UCSD-AML1 (cell line): ENCODE data around the gene DOK5.

Experiments
- DNase-seq: peaks from one replicate; lab custom pipeline; 2025; ENCODE audit not compliant: unreplicated experiment; lab: John Stamatoyannopoulos, UW

Gene DOK5

DNA sequence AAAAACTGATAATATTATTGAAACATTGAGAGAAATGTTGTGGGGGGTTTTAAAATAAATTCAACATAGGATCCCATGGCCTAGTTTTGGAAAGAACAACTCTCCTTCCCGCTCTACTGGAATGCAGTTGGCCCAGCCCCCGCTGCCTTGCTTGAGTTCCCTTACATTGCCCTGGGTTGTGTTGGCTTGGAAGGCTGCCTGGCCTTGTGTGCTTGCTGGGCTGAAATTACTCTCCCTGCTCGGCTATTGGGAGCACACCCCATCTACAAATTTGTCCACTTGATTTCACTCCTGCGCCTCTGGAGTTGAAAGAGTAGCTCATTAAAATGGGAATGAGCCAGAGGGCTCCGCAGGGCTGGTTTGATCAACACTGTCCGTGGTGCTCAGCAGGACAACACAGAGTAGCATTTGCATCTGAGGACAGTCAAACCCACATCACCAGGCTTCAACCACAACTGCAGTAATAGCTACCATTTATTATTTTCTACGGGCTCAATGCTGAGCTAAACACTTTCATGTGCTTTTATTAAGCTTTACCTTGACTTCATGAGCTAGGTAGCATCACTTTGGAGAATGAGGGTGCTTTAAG lies 35.2 kb downstream of the DOK5 start:
- no peak for DNase-seq

DNA sequence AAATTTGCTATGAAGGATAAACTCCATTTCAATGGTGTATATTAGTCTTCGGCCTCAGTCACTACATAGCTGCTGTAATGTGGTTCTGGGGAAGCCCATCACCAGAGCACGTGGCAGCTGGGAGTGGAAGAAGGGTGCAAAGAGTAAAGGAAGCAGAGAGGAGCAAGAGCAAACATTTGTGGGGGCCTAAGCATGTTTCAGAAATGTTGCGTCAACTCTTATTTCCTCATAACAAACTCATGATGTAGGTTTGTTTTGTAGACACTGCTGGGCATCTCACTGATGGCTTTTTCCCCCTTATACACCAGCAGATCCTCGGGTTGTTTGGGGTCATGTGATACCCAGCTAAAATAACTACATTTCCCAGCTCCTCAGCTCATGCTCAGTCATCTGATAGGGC lies 37.3 kb downstream of the DOK5 start:
- DNase-seq = no peak

DNA sequence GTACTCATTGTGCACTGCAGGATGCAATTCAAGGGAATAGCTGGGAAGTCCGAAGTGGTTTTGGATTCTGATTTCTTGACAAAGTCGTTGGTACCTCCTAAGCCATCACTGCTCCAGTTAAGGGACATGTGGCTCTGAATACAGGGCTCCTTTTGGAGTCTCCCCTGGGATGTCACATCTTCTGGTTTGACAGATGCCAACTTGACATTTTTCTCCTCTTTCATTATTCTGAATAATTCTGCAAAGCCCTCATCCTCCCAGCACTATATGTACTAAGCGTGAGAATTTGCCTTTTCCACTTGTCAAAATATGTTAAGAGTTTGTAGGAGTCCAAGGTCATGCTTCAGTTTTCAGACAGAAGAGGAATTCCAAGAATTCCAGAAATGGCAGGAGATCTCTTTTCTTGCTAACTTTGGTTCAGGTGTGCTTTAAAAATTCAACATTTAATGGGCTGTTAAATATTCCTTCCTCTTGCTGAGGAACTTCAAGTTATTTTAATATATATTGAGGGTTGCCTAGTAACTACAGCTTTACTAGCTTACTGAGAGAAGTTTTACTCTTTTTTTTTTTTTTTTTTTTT lies 38.7 kb downstream of the DOK5 start:
- no peak for DNase-seq

DNA sequence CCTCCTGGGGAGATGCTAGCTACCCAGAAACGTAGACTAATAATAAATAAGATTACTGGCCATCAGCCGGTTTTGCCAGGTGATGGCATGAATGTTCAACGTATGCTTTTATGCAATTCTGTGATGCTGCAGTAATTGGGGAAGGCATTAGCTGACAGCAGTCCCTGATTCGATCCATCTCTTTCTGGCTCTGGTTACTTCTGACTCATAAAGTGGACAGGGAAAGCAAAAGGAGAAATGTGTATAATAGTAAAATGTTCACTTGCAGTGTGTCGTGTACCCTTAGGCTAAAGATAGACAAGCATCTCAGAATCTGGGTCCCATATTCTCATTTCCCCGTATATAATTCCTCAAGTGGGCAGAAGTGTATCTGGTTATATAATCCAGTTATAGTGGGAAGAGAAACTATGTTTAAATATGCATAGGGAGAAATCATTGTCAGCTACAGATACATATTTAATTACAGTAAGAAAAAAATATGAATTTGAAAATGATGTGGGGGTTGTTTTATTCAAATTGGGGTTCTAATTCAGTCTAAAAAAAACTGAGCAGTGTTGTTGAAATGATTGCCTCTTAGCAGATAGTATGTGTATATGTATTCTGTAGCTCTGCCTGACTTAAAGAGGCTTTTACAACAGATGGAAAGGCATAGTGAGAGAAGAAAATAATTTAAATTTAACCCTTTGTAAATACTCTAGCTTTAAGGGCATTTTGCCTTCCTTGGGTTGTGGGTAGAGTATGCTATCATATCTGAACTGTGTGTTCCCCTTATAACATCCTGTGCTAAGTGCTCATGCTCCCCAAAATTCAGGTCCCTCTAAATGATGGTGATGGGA lies 40.6 kb downstream of the DOK5 start:
- DNase-seq = no peak

DNA sequence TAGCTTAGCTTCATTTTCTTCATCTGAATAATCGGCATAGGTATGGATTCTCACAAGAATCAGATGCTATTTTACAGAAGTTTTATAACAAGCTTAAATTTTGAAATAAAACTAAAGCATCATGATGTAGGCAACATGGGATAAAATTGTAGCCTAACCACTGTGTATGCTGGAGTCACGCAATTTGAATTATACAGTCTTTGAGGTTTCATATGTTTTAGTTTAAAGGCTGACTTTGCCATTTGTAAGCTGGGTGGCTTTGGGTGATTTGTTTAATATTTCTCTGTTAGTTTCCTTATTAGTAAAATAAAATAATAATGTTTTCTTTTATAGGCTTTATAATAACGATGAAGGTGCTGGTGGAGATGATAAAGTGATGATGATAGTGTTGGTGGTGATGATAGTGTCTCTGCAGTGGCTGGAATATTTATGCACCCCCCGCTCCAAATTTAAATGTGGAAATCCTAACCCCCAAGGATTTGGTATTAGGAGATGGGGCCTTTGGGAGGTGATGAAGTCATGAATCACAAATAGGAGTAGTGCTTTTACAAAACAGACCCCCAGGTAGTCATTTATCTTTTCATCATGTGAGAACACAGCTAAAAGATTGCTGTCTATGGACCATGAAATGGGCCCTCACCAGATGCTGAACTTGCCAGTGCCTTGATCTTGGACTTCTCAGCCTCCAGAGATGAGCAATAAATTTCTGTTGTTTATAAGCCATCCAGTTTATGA lies 42.0 kb downstream of the DOK5 start:
- no peak for DNase-seq

DNA sequence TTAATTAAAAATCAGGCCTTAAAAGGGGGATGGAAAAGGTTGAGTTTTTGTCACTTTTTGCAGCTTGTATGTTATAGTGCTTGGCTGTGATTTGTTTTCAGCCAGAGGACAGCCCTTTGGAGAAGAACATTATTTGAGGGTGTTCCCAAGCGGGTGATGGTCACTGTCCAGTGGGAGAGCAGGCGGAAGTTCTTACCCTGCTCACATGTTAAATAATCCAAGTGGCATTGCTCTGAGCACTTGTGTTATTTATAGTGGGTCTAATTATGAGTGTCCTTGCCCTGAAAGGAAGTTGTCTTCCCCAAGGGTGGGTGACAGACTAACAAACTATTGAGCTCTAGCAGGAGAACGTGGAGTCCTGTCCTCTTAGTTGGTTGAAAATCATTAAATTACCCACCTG lies 49.5 kb downstream of the DOK5 start:
- DNase-seq = no peak

DNA sequence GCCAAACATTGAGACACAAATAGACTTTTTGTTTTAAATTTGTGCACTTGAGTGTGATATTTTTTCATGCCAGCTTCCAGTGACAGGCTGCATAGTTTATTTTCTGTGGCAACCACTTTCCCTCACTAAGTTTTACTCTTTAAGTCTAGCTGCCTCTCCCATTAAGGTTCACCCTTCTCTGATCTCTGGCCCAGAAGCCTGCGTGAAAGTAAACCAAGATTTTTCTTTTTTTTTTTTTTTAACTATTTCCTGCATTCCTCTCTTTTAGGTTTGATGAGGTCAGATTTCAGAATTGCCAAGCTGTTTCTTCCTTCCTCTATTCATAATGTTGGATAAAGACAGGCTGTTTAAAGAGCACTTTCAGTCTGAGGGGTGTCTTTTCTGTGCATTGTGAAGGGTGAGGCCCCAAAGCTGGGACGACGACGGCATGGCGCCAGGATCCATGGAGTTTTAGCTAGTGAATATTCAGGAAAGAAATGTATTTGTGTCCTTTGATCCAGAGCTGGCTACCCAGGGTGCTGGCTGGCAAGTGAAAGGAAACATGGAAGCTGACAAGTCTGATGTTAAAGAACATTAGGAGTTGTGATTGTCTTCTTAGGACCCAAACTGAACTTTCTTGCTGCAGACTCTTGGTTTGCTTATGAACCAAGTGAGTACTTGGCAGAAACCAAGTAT lies 50.7 kb downstream of the DOK5 start:
- DNase-seq = no peak

DNA sequence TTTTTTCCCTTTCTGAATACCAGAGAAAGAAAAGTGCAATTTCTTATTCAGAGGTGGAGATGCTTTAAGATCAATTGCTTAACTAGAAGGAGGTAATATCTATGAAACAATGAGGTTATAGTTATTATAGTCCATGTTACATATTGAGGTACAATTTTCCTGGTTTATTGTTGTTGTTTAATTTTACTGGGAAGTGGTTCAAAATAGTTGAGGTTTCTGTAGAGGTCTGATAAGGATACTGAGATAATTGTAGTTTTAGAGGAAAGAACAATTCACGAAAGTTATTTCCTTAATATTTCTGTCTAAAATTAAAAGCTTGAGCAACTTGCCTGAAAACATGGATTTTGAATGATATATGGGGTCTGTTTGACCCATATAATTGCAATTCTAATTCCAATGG lies 51.4 kb downstream of the DOK5 start:
- no peak for DNase-seq

DNA sequence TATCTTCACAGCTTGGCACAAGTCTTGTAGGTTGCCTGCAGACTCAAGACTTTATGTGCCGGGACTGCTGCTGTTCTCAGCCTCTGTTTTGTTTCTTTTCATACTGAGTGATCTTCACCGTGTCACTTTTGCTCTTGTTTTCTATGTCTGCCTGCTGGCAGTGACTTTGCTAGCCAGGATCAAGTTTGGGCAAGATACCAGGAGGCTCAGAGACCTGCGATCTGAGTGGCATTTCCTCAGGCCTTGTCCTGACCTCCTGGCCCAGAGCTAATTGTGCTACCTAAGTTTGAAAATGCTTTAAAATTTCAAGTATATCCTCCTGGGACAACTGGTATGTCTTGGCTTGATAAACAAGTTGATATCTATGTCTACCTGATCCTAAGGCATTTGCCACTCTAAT lies 57.2 kb downstream of the DOK5 start:
- DNase-seq = no peak

DNA sequence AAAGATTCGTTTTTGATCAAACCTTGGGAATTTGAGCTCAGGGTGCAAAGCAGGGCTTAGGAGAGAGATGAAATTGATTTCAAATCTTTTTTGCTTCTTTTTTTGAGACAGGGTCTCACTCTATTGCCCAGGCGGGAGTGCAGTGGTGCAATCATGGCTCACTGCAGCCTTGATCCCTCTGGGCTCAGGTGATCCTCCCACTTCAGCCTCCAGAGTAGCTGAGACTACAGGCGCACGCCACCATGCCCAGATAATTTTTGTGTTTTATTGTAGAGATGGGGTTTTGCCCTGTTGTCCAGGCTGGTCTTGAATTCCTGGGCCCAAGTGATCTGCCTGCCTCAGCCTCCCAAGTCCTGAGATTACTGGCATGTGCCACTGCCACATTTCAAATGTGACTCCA lies 58.7 kb downstream of the DOK5 start:
- DNase-seq = no peak

DNA sequence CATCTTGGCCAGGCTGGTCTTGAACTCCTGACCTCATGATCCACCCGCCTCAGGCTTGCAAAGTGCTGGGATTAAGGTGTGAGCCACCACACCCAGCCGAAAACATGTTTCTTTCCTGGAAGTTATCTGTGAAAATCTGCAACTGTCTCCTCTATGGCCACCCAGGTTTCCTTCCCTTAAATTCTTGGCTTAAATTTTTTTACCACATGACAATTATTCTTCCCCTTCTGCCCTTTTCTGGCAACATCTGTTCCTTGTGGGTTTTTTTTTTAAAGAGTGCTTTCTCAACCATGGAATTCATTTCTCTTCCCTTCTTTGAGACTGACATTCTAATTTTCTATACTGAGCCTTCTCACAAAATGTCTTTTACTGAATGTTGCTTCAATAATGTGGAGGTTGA lies 59.6 kb downstream of the DOK5 start:
- DNase-seq = no peak

DNA sequence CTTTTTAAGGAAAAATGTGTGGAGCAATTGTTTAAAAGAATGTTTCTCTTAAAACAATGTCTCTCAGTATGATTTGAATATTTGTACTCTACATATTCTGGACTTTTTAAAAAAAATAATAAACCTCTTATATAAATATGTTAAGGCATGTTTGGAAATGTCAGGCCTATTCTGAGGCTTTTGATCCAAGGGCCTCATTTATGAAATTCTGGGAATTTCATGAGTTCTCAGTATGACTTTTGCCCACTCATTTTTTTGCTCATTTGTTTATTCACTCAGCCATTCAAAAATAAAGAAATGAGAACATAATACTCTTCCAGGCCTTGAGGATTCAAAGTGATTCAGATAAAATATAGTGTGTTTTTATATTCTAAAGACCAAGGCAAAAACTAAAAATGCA lies 60.4 kb downstream of the DOK5 start:
- DNase-seq = no peak

DNA sequence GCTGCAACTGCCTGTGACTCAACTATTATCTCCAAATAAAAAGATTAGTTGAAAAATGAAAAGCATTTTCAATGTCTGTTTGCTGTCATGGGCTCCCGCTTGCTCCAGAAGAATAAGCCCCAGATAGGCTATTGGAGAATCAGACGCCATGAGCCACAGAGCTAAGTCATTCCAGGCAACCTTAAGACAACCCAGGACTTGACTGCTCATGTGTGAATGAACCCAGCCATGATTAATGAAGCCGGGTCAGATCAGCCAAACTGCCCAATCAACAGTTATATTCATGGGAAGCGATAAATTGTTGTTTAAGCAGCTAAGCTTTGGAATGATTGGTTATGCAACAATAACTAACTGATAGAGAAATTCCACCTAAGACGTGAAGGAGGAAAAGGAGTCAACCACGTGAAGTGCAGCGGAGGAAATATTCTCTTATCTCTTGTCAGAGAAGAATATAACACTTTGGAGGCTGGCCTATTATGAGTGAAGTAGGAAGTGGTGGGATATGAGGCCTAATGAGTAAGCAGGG lies 64.2 kb downstream of the DOK5 start:
- DNase-seq = no peak

DNA sequence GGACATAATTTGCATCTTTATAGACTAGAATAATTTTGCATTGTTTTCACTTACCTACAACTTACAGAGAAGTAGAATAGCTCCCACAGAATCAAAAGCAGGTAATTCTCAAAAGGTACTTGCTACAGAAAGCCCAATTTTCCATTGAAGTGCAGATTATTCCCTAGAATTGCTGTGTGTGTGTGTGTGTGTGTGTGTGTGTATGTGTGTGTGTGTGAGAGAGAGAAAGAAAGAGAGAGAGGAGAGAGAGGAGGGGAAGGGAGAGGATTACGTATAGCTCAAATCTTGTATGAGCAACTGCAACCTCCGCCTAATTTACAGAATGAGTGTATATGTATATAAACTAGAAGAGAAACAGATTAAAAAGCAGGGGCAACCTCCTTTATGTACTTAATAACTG lies 68.0 kb downstream of the DOK5 start:
- DNase-seq = no peak

DNA sequence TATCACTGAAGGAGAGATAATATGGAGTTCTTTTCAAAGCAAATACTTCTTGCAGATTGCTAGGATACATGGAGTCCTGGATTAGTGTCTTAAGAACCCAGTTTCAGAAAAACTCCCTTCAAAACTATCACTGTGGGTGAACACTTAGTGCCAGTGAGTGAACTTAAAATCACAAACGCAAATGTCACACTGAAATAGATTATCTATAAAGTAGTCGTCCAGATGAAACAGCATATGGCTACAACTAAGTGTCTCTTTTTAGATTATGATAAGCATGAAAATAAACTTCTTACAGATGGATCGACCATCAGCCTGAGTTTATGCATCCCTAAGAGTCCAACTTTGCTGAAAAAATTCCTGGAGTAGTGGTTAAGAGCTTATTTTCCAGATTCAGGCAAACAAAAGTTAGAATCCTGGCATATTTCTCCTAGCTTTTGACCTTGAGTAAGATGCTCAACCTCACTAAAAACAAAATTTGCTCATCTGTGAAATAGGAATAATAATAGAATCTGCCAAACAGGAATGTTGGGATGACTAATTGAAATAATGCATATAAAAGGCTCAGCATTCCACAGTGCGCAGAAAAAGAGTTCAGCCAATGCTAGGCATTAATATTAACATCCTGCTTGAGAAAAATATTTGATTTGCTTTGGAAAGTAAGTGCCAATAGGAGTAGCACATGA lies 70.4 kb downstream of the DOK5 start:
- no peak for DNase-seq

DNA sequence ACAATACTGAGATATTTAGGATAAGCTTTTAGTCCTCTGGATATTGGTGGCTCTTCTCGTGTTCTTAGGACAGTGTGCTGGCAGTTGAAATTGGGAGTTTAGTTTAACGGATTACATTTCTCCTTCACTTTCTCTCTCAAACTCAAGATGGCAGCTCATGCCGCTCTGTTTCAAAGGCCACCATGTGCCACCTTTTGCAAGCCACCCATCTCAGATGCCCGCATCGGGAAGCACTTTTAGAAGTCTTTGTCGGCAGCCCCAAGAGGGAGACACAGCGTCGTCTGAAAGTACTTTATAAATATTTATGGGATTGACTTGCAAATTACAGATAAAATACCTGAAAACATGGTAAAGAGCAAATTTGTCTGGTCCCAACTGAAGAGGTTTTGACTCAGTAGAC lies 73.5 kb downstream of the DOK5 start:
- no peak for DNase-seq

DNA sequence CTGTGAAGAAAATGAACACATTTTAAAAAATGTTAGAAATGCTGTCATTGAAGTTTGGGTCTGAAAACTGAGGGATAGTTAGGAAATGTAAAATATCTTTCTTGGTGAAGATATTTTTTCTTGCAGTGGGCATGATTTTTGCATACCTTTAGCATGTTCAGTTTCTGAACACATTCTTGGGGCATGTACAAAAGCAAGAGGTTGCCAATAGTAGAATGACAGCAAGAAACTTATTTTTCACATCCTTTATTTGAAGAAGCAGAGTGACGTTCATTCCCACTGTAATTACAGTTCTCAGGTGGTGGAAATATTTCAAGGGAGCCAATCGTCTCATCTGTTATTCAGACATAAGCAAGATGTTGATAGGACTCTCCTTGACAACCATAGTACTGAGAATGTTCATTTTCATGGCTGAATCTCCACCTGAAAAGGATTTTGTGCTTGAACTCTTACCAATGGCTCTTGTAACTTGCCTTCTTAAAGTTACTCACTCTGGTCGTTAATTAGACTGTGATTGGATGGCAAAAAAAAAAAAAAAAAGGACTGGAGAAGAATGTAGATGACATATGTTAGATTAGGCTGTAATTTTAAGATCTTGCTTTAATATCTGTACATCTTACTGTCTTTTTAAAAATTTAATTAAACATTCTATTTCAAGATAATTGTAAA lies 74.4 kb downstream of the DOK5 start:
- no peak for DNase-seq

DNA sequence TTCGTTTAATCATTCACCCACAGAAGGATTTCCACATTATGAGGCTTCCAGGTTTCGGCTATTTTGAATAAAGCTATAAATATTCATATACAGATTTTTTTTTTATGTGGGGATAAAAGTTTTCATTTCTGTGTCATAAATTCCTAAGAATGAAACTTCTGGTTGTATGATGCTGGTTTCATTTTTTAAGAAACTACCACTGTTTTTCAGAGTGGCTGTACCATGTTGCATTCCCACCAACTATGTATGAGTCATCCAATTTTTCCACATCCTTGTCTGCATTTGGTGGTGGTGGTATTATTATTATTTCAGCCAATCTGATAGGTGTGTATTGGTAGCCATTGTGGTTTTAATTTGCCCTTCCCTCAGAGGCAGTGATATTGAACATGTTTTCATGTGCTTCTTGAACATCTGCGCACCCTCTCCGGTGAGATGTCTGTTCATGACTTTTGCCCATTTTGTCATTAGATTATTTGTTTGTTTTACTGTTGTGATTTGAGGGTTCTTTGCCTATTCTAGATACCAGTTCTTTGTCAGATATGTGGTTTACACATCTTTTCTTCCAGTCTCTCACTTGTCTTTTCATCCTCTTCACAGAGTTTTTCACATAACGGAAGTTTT lies 75.5 kb downstream of the DOK5 start:
- no peak for DNase-seq

DNA sequence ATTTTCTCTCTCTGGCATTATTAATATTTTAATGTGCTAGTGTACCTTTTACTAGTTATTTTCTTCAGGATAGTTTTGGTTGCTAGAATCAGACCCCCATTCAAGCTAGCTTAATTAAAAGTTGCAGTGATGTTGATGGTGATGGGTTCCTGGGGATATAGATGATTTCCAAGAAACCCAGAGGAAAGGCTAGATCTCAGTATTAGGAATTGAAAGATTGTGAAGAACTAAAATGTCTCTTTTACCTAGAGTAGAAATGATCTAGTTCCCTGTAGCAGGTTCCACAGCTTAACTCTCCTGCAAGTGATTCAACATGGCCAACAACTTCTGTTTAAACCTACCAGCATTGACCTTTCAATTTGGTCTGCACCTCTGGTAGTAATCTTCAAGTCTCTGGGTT lies 78.6 kb downstream of the DOK5 start:
- no peak for DNase-seq

DNA sequence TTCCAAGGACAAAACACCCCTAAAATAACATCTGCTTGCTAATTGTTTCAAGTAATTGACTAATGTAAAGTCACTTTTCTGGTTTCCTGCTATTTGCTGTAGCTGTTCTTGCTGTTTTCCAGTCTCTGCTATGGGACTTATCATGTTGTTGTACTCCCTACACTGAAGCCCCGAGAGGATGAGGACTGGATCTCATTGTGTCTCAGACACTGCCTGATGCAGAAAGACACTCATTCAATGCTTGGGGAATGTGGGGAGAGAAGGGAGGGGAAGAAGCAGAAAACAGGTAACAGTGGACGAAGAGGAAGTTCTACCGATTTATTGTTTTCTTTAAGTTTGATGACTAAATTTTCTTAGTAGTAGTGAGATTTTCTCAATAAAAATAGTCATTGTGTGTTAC lies 79.8 kb downstream of the DOK5 start:
- DNase-seq = no peak
